Activated B cell treated with CpG ODN at 0.5 μM for 24 hours (primary cell): ENCODE data around the gene HSD11B1L. TPM values are rescaled to one million over a fixed set of nuclear protein-coding genes. Genes with fewer than 3 reads are reported as not detected.

Experiments
- ATAC-seq: fragments of 200-7000 bp; cut with Tn5 transposase; one replicate; pipeline ENCODE4 v1.10.0; 2021; ENCODE audit warnings: low read depth, mild to moderate bottlenecking, moderate library complexity
- CTCF ChIA-PET: fragments of 350-600 bp; sonication (Branson Sonifier 250); formaldehyde crosslinking; loops from one replicate; lab custom pipeline; 2021; ENCODE audit warnings: antibody characterized with exemption; lab: Charles Lee
- POLR2A ChIA-PET: fragments of 350-600 bp; sonication (Branson Sonifier 250); formaldehyde crosslinking; loops from one replicate; lab custom pipeline; 2021; ENCODE audit warnings: antibody characterized with exemption; lab: Charles Lee
- DNase-seq: peaks from one replicate; pipeline ENCODE4 v3.0.0; 2022
- H3K27ac Mint-ChIP-seq: one replicate; pipeline ENCODE4 v1.8.0; 2020; ENCODE audit warnings: mixed read lengths
- H3K27me3 Mint-ChIP-seq: one replicate; pipeline ENCODE4 v1.8.0; 2021; ENCODE audit warnings: mixed read lengths
- H3K36me3 Mint-ChIP-seq: one replicate; pipeline ENCODE4 v1.8.0; 2021; ENCODE audit warnings: low read depth, mixed read lengths
- H3K4me1 Mint-ChIP-seq: one replicate; pipeline ENCODE4 v1.8.0; 2021; ENCODE audit warnings: mixed read lengths
- H3K4me3 Mint-ChIP-seq: one replicate; pipeline ENCODE4 v1.8.0; 2020; ENCODE audit warnings: mild to moderate bottlenecking, mixed read lengths
- H3K9me3 Mint-ChIP-seq: one replicate; pipeline ENCODE4 v1.8.0; 2020; ENCODE audit warnings: mixed read lengths
- intact Hi-C: fragments of 100-400 bp; cut with micrococcal nuclease; formaldehyde crosslinking; loops from one replicate; pipeline ENCODE4 v1.15.1; 2024
- total RNA-seq: library from RNA; stranded (reverse); gene quantifications from 2 replicates; pipeline ENCODE4 v1.2.3, GENCODE V29; 2022
- TF ChIP-seq, protein P1 (sequence below): fragments of 200-600 bp; IDR thresholded peaks from one replicate; pipeline ENCODE4 v1.8.0; 2022; ENCODE audit warnings: antibody characterized with exemption, mild to moderate bottlenecking

The HSD11B1L gene
- total RNA-seq, 1 donor from 2014 or later: 1.5 TPM

DNA sequence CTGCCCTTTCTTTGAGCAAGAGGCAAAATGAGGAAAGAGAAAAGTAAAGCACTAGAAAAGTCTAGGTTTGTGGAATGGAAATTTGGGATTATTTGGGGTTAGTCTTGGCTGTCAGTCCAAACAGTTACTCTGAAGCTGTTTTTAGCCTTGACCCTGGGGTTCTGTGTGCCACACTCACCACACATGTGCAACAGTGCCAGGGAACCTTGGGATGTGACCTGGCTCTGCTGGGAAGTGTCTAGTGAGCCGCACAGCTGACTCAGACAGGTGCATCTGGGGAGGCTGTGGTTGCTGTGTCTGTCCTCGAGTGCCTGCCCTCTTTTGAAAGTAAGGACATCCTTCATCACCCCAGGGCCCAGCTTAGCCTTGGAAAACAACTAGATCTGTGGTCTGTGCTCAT lies 16.3 kb upstream of the HSD11B1L start:
- H3K4me1 Mint-ChIP-seq: no peaks in the 10 kb centered on the region
- ATAC-seq (no peak), DNase-seq (no peak)
- H3K4me3 Mint-ChIP-seq: no peak overlapping the region
- intact Hi-C loops: no loop called here
- CTCF ChIA-PET: no interaction called here
- peaks cover 90% of the 10 kb centered on the region for H3K36me3 Mint-ChIP-seq
- POLR2A ChIA-PET: no interaction called here
- TF ChIP-seq, protein P1, sequence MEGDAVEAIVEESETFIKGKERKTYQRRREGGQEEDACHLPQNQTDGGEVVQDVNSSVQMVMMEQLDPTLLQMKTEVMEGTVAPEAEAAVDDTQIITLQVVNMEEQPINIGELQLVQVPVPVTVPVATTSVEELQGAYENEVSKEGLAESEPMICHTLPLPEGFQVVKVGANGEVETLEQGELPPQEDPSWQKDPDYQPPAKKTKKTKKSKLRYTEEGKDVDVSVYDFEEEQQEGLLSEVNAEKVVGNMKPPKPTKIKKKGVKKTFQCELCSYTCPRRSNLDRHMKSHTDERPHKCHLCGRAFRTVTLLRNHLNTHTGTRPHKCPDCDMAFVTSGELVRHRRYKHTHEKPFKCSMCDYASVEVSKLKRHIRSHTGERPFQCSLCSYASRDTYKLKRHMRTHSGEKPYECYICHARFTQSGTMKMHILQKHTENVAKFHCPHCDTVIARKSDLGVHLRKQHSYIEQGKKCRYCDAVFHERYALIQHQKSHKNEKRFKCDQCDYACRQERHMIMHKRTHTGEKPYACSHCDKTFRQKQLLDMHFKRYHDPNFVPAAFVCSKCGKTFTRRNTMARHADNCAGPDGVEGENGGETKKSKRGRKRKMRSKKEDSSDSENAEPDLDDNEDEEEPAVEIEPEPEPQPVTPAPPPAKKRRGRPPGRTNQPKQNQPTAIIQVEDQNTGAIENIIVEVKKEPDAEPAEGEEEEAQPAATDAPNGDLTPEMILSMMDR: no peak
- H3K27ac Mint-ChIP-seq: no peak overlapping the region
- H3K27me3 Mint-ChIP-seq: no peaks in the 10 kb centered on the region
- no peaks in the 10 kb centered on the region for H3K9me3 Mint-ChIP-seq

DNA sequence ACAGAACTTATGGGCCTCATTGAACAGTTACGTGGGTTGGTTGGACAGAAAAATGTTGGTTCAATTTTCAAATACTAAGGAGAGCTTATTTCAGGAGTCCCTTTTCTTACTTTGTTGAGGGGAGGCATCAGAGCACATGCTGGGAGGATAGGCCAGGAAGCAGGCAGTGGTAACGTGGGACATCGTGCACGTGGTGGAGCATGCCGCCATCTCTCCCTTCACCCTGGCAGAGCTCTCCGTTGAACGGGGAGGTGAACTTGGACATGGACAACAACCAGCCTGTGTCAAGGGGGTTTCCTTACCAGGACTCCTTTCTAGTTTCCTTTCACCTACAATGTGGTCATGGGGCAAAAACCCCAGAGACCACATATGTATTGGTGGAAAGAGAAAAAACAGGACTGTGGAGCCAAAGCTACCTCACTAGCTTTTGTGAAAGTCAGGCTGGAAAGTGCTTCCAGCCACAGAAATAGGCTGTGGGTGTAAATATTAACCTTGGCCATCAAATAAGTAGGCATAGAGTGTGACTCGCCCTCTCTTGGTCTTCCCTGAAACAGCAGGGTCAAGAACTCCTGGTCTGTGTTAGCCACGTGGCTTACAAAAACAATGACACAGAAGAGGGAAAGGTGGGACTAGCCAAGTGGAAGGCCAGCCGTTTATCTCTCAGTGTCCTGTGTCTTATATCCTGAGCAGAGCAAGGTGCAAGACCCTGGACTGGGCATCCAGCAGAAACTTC lies 14.9 kb upstream of the HSD11B1L start:
- Mint-ChIP-seq H3K27me3 (no peaks in the 10 kb centered on the region), H3K36me3 (peaks cover 86% of the 10 kb centered on the region), H3K9me3 (no peaks in the 10 kb centered on the region), H3K27ac (peak overlapping the region; percentile 41), H3K4me1 (no peaks in the 10 kb centered on the region), H3K4me3 (no peak overlapping the region)
- ChIA-PET POLR2A (interaction anchor here (0.6 to 0.8 kb wide), 2 partner anchors 43 to 427 kb away, joined by 3 read pairs; partner anchors contain the start of gene SAFB), CTCF (no interaction called here)
- DNase-seq (no peak), ATAC-seq (no peak)
- intact Hi-C loops: no loop called here
- TF ChIP-seq, protein P1: no peak

DNA sequence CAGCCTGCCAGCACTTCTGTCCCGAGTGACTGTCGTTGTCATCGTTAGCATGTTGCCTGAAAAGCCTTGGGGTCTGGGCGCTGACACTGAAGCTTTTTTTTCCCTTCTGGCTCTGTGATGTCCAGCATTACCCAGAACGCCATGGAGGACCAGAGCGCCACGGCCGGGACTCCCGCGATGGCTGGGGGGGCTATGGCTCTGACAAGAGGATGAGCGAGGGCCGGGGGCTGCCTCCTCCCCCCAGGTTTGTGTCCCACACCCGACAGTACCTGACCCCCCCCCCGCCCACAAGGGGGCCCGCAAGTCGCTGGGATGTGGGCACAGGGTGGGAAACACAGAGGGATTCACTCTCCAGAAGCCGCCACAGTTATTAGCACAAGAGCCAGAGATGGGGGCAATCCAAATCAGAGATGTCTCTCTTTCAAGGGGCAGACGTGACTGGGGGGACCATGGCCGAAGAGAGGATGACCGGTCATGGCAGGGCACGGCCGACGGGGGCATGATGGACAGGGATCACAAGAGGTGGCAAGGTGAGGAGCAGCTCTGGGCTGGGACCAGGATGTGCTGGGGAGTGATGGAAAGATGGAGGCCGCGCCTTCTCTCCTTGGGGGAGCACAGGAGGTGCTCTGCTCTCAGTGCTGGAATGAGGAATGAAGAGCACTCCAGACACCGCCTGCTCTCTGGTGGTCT lies 13.8 kb upstream of the HSD11B1L start:
- DNase-seq (no peak), ATAC-seq (no peak)
- intact Hi-C loops: no loop called here
- TF ChIP-seq, protein P1: no peak
- no peaks in the 10 kb centered on the region for H3K4me1 Mint-ChIP-seq
- H3K4me3 Mint-ChIP-seq: no peak overlapping the region
- H3K9me3 Mint-ChIP-seq: no peaks in the 10 kb centered on the region
- H3K36me3 Mint-ChIP-seq: peaks cover 84% of the 10 kb centered on the region
- ChIA-PET POLR2A (no interaction called here), CTCF (no interaction called here)
- no peak overlapping the region for H3K27ac Mint-ChIP-seq
- no peaks in the 10 kb centered on the region for H3K27me3 Mint-ChIP-seq

DNA sequence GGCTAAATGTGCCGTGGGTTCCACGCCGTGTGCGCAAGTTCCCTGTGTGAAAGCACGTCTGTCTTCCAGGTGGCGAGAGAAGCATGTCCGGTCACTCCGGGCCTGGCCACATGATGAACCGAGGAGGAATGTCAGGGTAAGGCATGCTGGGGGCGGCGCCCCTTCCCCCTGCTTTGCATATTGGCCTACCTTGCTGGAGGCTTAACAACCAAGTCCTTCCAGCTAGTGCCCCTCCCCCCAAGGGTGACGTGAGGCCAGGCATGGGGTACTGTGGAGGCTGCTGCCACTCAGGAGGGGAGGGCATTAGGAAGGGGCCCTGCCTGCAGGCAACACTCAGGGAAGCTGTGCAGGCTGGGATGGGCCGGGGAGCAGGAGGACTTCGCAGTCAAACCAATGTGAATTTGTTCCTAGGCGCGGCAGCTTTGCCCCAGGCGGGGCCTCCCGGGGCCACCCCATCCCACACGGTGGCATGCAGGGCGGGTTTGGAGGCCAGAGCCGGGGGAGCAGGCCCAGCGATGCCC lies 13.0 kb upstream of the HSD11B1L start:
- CTCF ChIA-PET: no interaction called here
- Mint-ChIP-seq H3K4me1 (no peaks in the 10 kb centered on the region), H3K4me3 (no peak overlapping the region), H3K27me3 (no peaks in the 10 kb centered on the region), H3K36me3 (peaks cover 80% of the 10 kb centered on the region), H3K9me3 (no peaks in the 10 kb centered on the region), H3K27ac (no peak overlapping the region)
- DNase-seq (no peak), ATAC-seq (no peak)
- intact Hi-C loops: no loop called here
- POLR2A ChIA-PET: interaction anchor here (0.7 kb wide), 1 partner anchor 19 kb away, joined by 4 read pairs; no protein-coding TSS in a partner anchor
- TF ChIP-seq, protein P1: no peak

DNA sequence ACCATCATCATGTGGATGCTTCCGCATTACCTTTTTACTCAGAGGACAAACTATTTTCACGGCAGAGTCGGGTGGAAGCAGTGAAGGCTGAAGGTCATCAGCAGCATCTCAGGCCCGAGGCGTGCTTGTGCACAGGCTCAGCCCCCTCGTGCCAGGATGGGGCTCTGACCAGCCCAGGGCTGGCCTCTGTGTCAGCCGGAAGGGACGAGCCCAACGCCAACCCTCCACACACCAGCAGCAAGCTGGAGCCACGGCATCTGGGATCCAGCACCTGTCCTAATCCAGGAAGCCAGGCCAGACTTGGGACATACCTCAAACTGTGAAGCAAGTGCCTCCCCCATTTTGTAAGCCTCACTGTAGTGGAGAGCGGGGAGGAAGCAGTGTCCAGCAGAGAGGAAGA lies 11.6 kb upstream of the HSD11B1L start:
- no peaks in the 10 kb centered on the region for H3K4me1 Mint-ChIP-seq
- no peak for DNase-seq
- no peak overlapping the region for H3K4me3 Mint-ChIP-seq
- intact Hi-C loops: no loop called here
- TF ChIP-seq, protein P1: no peak
- peaks cover 73% of the 10 kb centered on the region for H3K36me3 Mint-ChIP-seq
- H3K27me3 Mint-ChIP-seq: no peaks in the 10 kb centered on the region
- no peak for ATAC-seq
- no peaks in the 10 kb centered on the region for H3K9me3 Mint-ChIP-seq
- CTCF ChIA-PET: no interaction called here
- H3K27ac Mint-ChIP-seq: no peak overlapping the region
- POLR2A ChIA-PET: no interaction called here
